IMR-90 (cell line): ENCODE data around the gene TMX1. TPM values are rescaled to one million over a fixed set of nuclear protein-coding genes. Genes with fewer than 3 reads are reported as not detected.

Source experiments
- ATAC-seq: fragments of 200-7000 bp; cut with Tn5 transposase; 2 replicates; pipeline ENCODE4 v1.9.1; 2020; ENCODE audit warnings: low read depth, mild to moderate bottlenecking, moderate library complexity
- BruUV-seq: library from RNA; stranded (reverse); fragments of 400-500 nt; replicated peaks from 2 replicates; lab custom pipeline; 2021; lab: Mats Ljungman, UMichigan
- CTCF ChIA-PET: fragments of 300-600 bp; formaldehyde crosslinking; extraction: SDS; loops from one replicate; lab custom pipeline; 2021; ENCODE audit warnings: antibody characterized with exemption; lab: Yijun Ruan, JAX
- POLR2A ChIA-PET: fragments of 300-600 bp; sonication (Branson Sonifier 250); formaldehyde crosslinking; loops from one replicate; lab custom pipeline; 2022; ENCODE audit warnings: antibody characterized with exemption; ENCODE audit not compliant: unreplicated experiment; lab: Charles Lee
- DNase-seq: peaks from one replicate; pipeline ENCODE4 v3.0.0; 2013
- H2AFZ ChIP-seq: replicated peaks from 2 replicates; pipeline ENCODE3; 2013; ENCODE audit warnings: low read length, mild to moderate bottlenecking; ENCODE audit not compliant: poor library complexity
- H2AK5ac ChIP-seq: 2 replicates; pipeline ENCODE4 v1.6.1; 2013; ENCODE audit warnings: low read depth, low read length, inconsistent platforms
- H2AK9ac ChIP-seq: replicated peaks from 2 replicates; pipeline ENCODE3; 2013; ENCODE audit warnings: mild to moderate bottlenecking, low read depth, low read length, moderate library complexity; ENCODE audit not compliant: poor library complexity
- H2BK120ac ChIP-seq: 2 replicates; pipeline ENCODE4 v1.6.1; 2013; ENCODE audit warnings: low read depth, low read length, inconsistent platforms
- H2BK15ac ChIP-seq: 3 replicates; pipeline ENCODE4 v1.6.1; 2013; ENCODE audit warnings: low read depth, low read length, inconsistent platforms
- H2BK20ac ChIP-seq: 2 replicates; pipeline ENCODE4 v1.6.1; 2013; ENCODE audit warnings: low read depth, mild to moderate bottlenecking, inconsistent platforms, low read length, moderate library complexity
- H2BK5ac ChIP-seq: 2 replicates; pipeline ENCODE4 v1.6.1; 2013; ENCODE audit warnings: mild to moderate bottlenecking, low read depth, low read length, inconsistent platforms; ENCODE audit not compliant: poor library complexity, severe bottlenecking
- H3K14ac ChIP-seq: replicated peaks from 2 replicates; pipeline ENCODE4 v1.6.1; 2013; ENCODE audit warnings: low read depth, low read length, inconsistent platforms
- H3K18ac ChIP-seq: 2 replicates; pipeline ENCODE4 v1.6.1; 2013; ENCODE audit warnings: low read depth, low read length, control low read depth
- H3K23ac ChIP-seq: 2 replicates; pipeline ENCODE4 v1.6.1; 2013; ENCODE audit warnings: low read depth, low read length, inconsistent platforms
- H3K27ac ChIP-seq: 2 replicates; pipeline ENCODE4 v1.5.1; 2013; ENCODE audit warnings: mild to moderate bottlenecking, control low read depth, low read length; ENCODE audit not compliant: insufficient read depth
- H3K27me3 ChIP-seq: 2 replicates; pipeline ENCODE4 v1.6.1; 2013; ENCODE audit warnings: low read length; ENCODE audit not compliant: control insufficient read depth, insufficient read depth
- H3K36me3 ChIP-seq: 2 replicates; pipeline ENCODE4 v1.6.1; 2013; ENCODE audit warnings: low read length, mixed read lengths; ENCODE audit not compliant: control insufficient read depth, insufficient read depth
- H3K4ac ChIP-seq: 2 replicates; pipeline ENCODE4 v1.6.1; 2013; ENCODE audit warnings: low read depth, low read length, inconsistent platforms
- H3K4me1 ChIP-seq: 2 replicates; pipeline ENCODE4 v1.6.1; 2013; ENCODE audit warnings: low read length, mixed read lengths; ENCODE audit not compliant: control insufficient read depth, insufficient read depth
- H3K4me2 ChIP-seq: 2 replicates; pipeline ENCODE4 v1.6.1; 2013; ENCODE audit warnings: low read depth, mild to moderate bottlenecking, control low read depth, low read length, moderate library complexity
- H3K4me3 ChIP-seq: 2 replicates; pipeline ENCODE4 v1.5.1; 2013; ENCODE audit warnings: low read depth, mild to moderate bottlenecking, control low read depth, low read length, moderate library complexity; ENCODE audit not compliant: insufficient read depth
- H3K56ac ChIP-seq: 2 replicates; pipeline ENCODE4 v1.6.1; 2013; ENCODE audit warnings: low read length, inconsistent platforms; ENCODE audit not compliant: insufficient read depth; ENCODE audit errors: extremely low read depth
- H3K79me1 ChIP-seq, 2 experiments: 2 replicates each; pipeline ENCODE4 v1.6.1; 2013; ENCODE audit warnings: low read length in 2 of 2, inconsistent platforms in 1 of 2, low read depth in 1 of 2
- H3K9ac ChIP-seq: 2 replicates; pipeline ENCODE4 v1.6.1; 2013; ENCODE audit warnings: low read depth, low read length, control low read depth
- H3K9me1 ChIP-seq: 2 replicates; pipeline ENCODE4 v1.6.1; 2013; ENCODE audit warnings: low read length, inconsistent platforms; ENCODE audit not compliant: insufficient read depth
- H3K9me3 ChIP-seq: 2 replicates; pipeline ENCODE4 v1.6.1; 2013; ENCODE audit warnings: low read length; ENCODE audit not compliant: control insufficient read depth, insufficient read depth
- H4K20me1 ChIP-seq: 2 replicates; pipeline ENCODE4 v1.6.1; 2013; ENCODE audit warnings: low read length, inconsistent platforms; ENCODE audit not compliant: insufficient read depth
- H4K5ac ChIP-seq: 2 replicates; pipeline ENCODE4 v1.6.1; 2013; ENCODE audit warnings: mild to moderate bottlenecking, low read depth, low read length, control low read depth
- H4K8ac ChIP-seq, 2 experiments: 2 replicates each; pipeline ENCODE4 v1.6.1; 2013; ENCODE audit warnings: low read depth in 2 of 2, low read length in 2 of 2, control low read depth in 1 of 2, inconsistent platforms in 1 of 2
- H4K91ac ChIP-seq: 2 replicates; pipeline ENCODE4 v1.6.1; 2013; ENCODE audit warnings: low read depth, low read length, inconsistent platforms; ENCODE audit not compliant: insufficient read depth
- BHLHE40 ChIP-seq: fragments of 150-350 bp; IDR thresholded peaks from 2 replicates; pipeline ENCODE4 v1.6.1; 2016; ENCODE audit warnings: mild to moderate bottlenecking, low read depth, low read length
- CEBPB ChIP-seq: IDR thresholded peaks from 2 replicates; pipeline ENCODE4 v1.6.1; 2012; ENCODE audit warnings: low read depth, low read length, improper control_type of control experiment
- ELK1 ChIP-seq: fragments of 150-350 bp; IDR thresholded peaks from 2 replicates; pipeline ENCODE4 v1.6.1; 2016; ENCODE audit warnings: low read depth, mild to moderate bottlenecking, low read length, moderate library complexity, borderline replicate concordance
- FOS ChIP-seq: fragments of 150-350 bp; IDR thresholded peaks from 2 replicates; pipeline ENCODE4 v1.6.1; 2016; ENCODE audit warnings: low read depth, low read length
- MAFK ChIP-seq: IDR thresholded peaks from 2 replicates; pipeline ENCODE4 v1.6.1; 2012; ENCODE audit warnings: low read depth, low read length, improper control_type of control experiment
- MAZ ChIP-seq: IDR thresholded peaks from 2 replicates; pipeline ENCODE4 v1.6.1; 2012; ENCODE audit warnings: low read depth, mild to moderate bottlenecking, low read length, improper control_type of control experiment, moderate library complexity, borderline replicate concordance
- MXI1 ChIP-seq: IDR thresholded peaks from 2 replicates; pipeline ENCODE4 v1.6.1; 2012; ENCODE audit warnings: low read depth, mild to moderate bottlenecking, low read length, moderate library complexity, borderline replicate concordance
- NFE2L2 ChIP-seq: fragments of 150-350 bp; IDR thresholded peaks from 2 replicates; pipeline ENCODE4 v1.6.1; 2016; ENCODE audit warnings: low read depth, mild to moderate bottlenecking, low read length
- POLR2A ChIP-seq: IDR thresholded peaks from 2 replicates; pipeline ENCODE4 v1.6.1; 2012; ENCODE audit warnings: mild to moderate bottlenecking, low read depth, low read length
- RAD21 ChIP-seq: IDR thresholded peaks from 2 replicates; pipeline ENCODE4 v1.6.1; 2012; ENCODE audit warnings: low read length, improper control_type of control experiment
- RFX5 ChIP-seq: IDR thresholded peaks from 2 replicates; pipeline ENCODE4 v1.8.0; 2012; ENCODE audit warnings: low read depth, mild to moderate bottlenecking, low read length, moderate library complexity
- SMC3 ChIP-seq: fragments of 150-350 bp; IDR thresholded peaks from 2 replicates; pipeline ENCODE4 v1.6.1; 2016; ENCODE audit warnings: low read depth, mild to moderate bottlenecking, antibody characterized with exemption, low read length, moderate library complexity
- USF2 ChIP-seq: fragments of 150-350 bp; IDR thresholded peaks from 2 replicates; pipeline ENCODE4 v1.6.1; 2017; ENCODE audit warnings: mild to moderate bottlenecking, antibody characterized with exemption, low read length, low read depth
- WGBS, 2 experiments: methylation state at CpG; one replicate each; pipeline versions ENCODE4 v1.1.5 to v1.1.7; 2013; ENCODE audit warnings: missing lambda C conversion rate in 2 of 2; ENCODE audit not compliant: insufficient read length in 1 of 2; ENCODE audit errors: extremely low coverage in 2 of 2; 5-methylcytosine and 5-hydroxymethylcytosine counted together
- dilution Hi-C: fragments of 300-500 bp; cut with HindIII; formaldehyde crosslinking; loops from one replicate; pipeline ENCODE4 v1.14.3; 2018; ENCODE audit warnings: low sequenced_read_pairs; ENCODE audit not compliant: unreplicated experiment
- in situ Hi-C: fragments of 300-500 bp; cut with MboI; formaldehyde crosslinking; loops from 3 replicates; pipeline ENCODE4 v1.14.3; 2019; ENCODE audit warnings: low sequenced_read_pairs, inconsistent platforms, mixed read lengths
- intact Hi-C: fragments of 100-400 bp; cut with micrococcal nuclease; formaldehyde crosslinking; loops from 2 replicates; pipeline ENCODE4 v1.10.0; 2022
- polyA plus RNA-seq, 3 experiments: library from polyadenylated mRNA; depleted of rRNA; stranded (reverse); fragments of >200 nt; gene quantifications; 2 replicates each; pipeline ENCODE4 v1.2.3, GENCODE V29; 2012; ENCODE audit warnings: low replicate concordance in 1 of 3
- total RNA-seq: library from RNA; depleted of rRNA; stranded (reverse); fragments of >200 nt; gene quantifications from 2 replicates; pipeline ENCODE4 v1.2.3, GENCODE V29; 2012
- TF ChIP-seq, protein P1 (sequence below): conservative IDR thresholded peaks from 2 replicates; pipeline ENCODE4 v1.5.1; 2012; ENCODE audit warnings: mild to moderate bottlenecking, low read depth, low read length, improper control_type of control experiment

TMX1 gene
- total and polyA plus RNA-seq, 2 of the 4 experiments (the other 2 are of a cell fraction): 15.3 to 24.7 TPM

GRCh38 chr14:51242545-51243490 lies 2.8 kb downstream of the TMX1 start:
- ATAC-seq (no peak), DNase-seq (no peak)
- peaks cover 5% of the 10 kb centered on the region for H3K9me1 ChIP-seq
- peaks cover 6% of the 10 kb centered on the region for H3K36me3 ChIP-seq
- peaks cover 14 to 51% of the 10 kb centered on the region in 2 experiments; a peak in 3 of 4 replicates for H3K79me1 ChIP-seq
- peaks cover 4% of the 10 kb centered on the region; the same call in 1 of the 2 replicates for H3K4me1 ChIP-seq
- no peaks in the 10 kb centered on the region for H3K27me3 ChIP-seq
- in situ Hi-C loops (no loop called here), dilution Hi-C loops (no loop called here), intact Hi-C loops (no loop called here)
- no peak overlapping the region for H3K23ac ChIP-seq
- no peak overlapping the region for H2BK5ac ChIP-seq
- no peak overlapping the region for H2AK5ac ChIP-seq
- H2BK15ac ChIP-seq: no peak overlapping the region
- H3K4me2 ChIP-seq: peak overlapping the region; percentile 20; the same call in 1 of the 2 replicates
- H3K14ac ChIP-seq: no peak overlapping the region
- BruUV-seq: no TSS peak
- no peak overlapping the region for H3K9ac ChIP-seq
- H3K27ac ChIP-seq: no peak overlapping the region
- ChIA-PET POLR2A (no interaction called here), CTCF (interaction anchor here (0.7 kb wide), 1 partner anchor 26 kb away, joined by 4 read pairs; no protein-coding TSS in a partner anchor)
- H4K5ac ChIP-seq: no peak overlapping the region
- H2BK20ac ChIP-seq: no peak overlapping the region
- no peaks in the 10 kb centered on the region for H3K9me3 ChIP-seq
- no peak overlapping the region for H2BK120ac ChIP-seq
- no peak overlapping the region for H2AFZ ChIP-seq
- no peak overlapping the region for H3K18ac ChIP-seq
- no peak overlapping the region for H2AK9ac ChIP-seq
- no peak overlapping the region for H3K4me3 ChIP-seq
- H4K91ac ChIP-seq: no peak overlapping the region
- WGBS, 2 experiments: 80% methylated on average over 1 of the region's 7 CpGs; no CpG with 5 or more reads in 1 of the 2 experiments
- no peak overlapping the region for H3K4ac ChIP-seq
- H4K20me1 ChIP-seq: peaks cover 8% of the 10 kb centered on the region; the same call in 1 of the 2 replicates
- no peak overlapping the region for H3K56ac ChIP-seq
- H4K8ac ChIP-seq: no peak overlapping the region; a peak in 1 of 4 replicates
- TF ChIP-seq ELK1 (no peak), FOS (no peak), RAD21 (no peak), MXI1 (no peak), RFX5 (no peak), MAZ (no peak), MAFK (no peak), USF2 (no peak), NFE2L2 (no peak), BHLHE40 (no peak), POLR2A (no peak), SMC3 (no peak), CEBPB (no peak)
- TF ChIP-seq, protein P1, sequence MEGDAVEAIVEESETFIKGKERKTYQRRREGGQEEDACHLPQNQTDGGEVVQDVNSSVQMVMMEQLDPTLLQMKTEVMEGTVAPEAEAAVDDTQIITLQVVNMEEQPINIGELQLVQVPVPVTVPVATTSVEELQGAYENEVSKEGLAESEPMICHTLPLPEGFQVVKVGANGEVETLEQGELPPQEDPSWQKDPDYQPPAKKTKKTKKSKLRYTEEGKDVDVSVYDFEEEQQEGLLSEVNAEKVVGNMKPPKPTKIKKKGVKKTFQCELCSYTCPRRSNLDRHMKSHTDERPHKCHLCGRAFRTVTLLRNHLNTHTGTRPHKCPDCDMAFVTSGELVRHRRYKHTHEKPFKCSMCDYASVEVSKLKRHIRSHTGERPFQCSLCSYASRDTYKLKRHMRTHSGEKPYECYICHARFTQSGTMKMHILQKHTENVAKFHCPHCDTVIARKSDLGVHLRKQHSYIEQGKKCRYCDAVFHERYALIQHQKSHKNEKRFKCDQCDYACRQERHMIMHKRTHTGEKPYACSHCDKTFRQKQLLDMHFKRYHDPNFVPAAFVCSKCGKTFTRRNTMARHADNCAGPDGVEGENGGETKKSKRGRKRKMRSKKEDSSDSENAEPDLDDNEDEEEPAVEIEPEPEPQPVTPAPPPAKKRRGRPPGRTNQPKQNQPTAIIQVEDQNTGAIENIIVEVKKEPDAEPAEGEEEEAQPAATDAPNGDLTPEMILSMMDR: no peak
